ENCODE data around the gene POU2F1.

GRCh38 chr1:167425482-167425881 lies 204.8 kb downstream of the POU2F1 start:
- TF ChIP-seq CTCF (IDR thresholded peaks at IDR 0.05) (no peak), POLR2A (IDR thresholded peaks at IDR 0.05) (no peak)

Measured in sigmoid colon (tissue), 3 donors.